Fibroblast of lung (primary cell): ENCODE data around the gene CLCNKB. TPM values are rescaled to one million over a fixed set of nuclear protein-coding genes. Genes with fewer than 3 reads are reported as not detected.

Experiments used
- DNase-seq, 2 donors: peaks; one replicate each; pipeline versions ENCODE4 v3.0.0 to v3.0.0-alpha.2; 2010; ENCODE audit warnings: low read depth in 2 of 2
- H2AFZ ChIP-seq: 2 replicates; pipeline ENCODE4 v1.5.1; 2012; ENCODE audit warnings: low read length, control low read depth, inconsistent platforms
- H3K27ac ChIP-seq: 2 replicates; pipeline ENCODE4 v1.5.1; 2011; ENCODE audit warnings: low read length, control low read depth; ENCODE audit not compliant: insufficient read depth
- H3K27me3 ChIP-seq: 2 replicates; pipeline ENCODE4 v1.5.1; 2011; ENCODE audit warnings: mild to moderate bottlenecking, low read length; ENCODE audit not compliant: control insufficient read depth, insufficient read depth
- H3K36me3 ChIP-seq: 2 replicates; pipeline ENCODE4 v1.5.1; 2011; ENCODE audit warnings: low read length; ENCODE audit not compliant: control insufficient read depth, insufficient read depth
- H3K4me1 ChIP-seq: 2 replicates; pipeline ENCODE4 v1.5.1; 2011; ENCODE audit warnings: low read length; ENCODE audit not compliant: control insufficient read depth, insufficient read depth; ENCODE audit errors: extremely low read depth
- H3K4me2 ChIP-seq: 2 replicates; pipeline ENCODE4 v1.5.1; 2011; ENCODE audit warnings: low read length, control low read depth; ENCODE audit not compliant: insufficient read depth; ENCODE audit errors: extremely low read depth
- H3K4me3 ChIP-seq, 4 experiments: fragments of 200-600 bp in 1 of 4; sonication (generic) in 1 of 4; replicated peaks in 1 of 4; 2 replicates each; pipeline ENCODE4 v1.5.1; 2011 to 2016; ENCODE audit warnings: low read length in 4 of 4, low read depth in 3 of 4, mild to moderate bottlenecking in 3 of 4, control low read depth in 2 of 4, inconsistent platforms in 1 of 4, mixed read lengths in 1 of 4; ENCODE audit not compliant: insufficient read depth in 1 of 4; ENCODE audit errors: control extremely low read depth in 1 of 4
- H3K79me2 ChIP-seq: 2 replicates; pipeline ENCODE4 v1.5.1; 2012; ENCODE audit warnings: mild to moderate bottlenecking, low read length, inconsistent platforms; ENCODE audit not compliant: control insufficient read depth, insufficient read depth
- H3K9ac ChIP-seq: 2 replicates; pipeline ENCODE4 v1.5.1; 2011; ENCODE audit warnings: mild to moderate bottlenecking, low read length, control low read depth; ENCODE audit not compliant: insufficient read depth
- H3K9me3 ChIP-seq: 2 replicates; pipeline ENCODE4 v1.5.1; 2012; ENCODE audit warnings: low read depth, low read length; ENCODE audit not compliant: control insufficient read depth, insufficient read depth
- H4K20me1 ChIP-seq: 2 replicates; pipeline ENCODE4 v1.5.1; 2011; ENCODE audit warnings: low read length; ENCODE audit not compliant: control insufficient read depth, insufficient read depth; ENCODE audit errors: extremely low read depth
- EZH2 ChIP-seq: IDR thresholded peaks from 2 replicates; pipeline ENCODE4 v1.5.1; 2012; ENCODE audit warnings: low read length, control low read depth, mild to moderate bottlenecking; ENCODE audit errors: missing control alignments
- polyA plus RNA-seq, 2 donors: library from polyadenylated mRNA; depleted of rRNA in 1 of 2; stranded (reverse) in 1 of 2; unstranded in 1 of 2; fragments of >200 nt; gene quantifications; 2 replicates each; pipeline ENCODE4 v1.2.1, GENCODE V29; 2011 to 2012; ENCODE audit warnings: missing spikeins in 1 of 2
- total RNA-seq: library from RNA; depleted of rRNA; stranded (reverse); fragments of >200 nt; gene quantifications from 2 replicates; pipeline ENCODE4 v1.2.1, GENCODE V29; 2014
- TF ChIP-seq, protein P1 (sequence below), 2 donors: IDR thresholded peaks in 1 of 2; conservative IDR thresholded peaks in 1 of 2; 1 replicate in 1 of 2; 2 replicates in 1 of 2; pipeline ENCODE4 v1.5.1; 2011 to 2012; ENCODE audit warnings: low read length in 2 of 2, control low read depth in 1 of 2, inconsistent platforms in 1 of 2, low read depth in 1 of 2, mild to moderate bottlenecking in 1 of 2

Gene CLCNKB
- total and polyA plus RNA-seq, 2 donors (not counting 1 experiment from before 2014, with no cell fraction given) = 0.09 to 0.33 TPM

DNA sequence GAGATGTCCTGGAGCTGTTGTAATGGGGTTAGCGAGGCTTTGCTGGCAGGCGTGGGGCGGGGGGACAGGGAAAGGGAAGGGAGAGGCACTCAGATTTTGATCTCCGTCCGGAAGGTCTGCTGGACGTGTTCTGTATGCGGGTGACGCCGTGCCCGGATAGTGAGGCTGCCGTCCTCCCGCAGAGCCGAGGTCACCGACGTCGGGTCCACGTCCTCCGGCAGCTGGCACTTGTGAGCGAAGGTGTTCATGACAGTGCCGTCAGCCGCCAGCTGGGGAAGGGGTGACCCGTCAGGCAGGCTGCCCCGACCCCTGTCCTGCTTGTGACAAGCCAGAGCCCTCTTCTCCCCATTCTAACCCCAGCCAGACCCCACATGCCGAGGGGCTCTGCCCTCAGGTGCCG lies 28.1 kb upstream of the CLCNKB start:
- H3K36me3 ChIP-seq = no peaks in the 10 kb centered on the region
- H3K9me3 ChIP-seq = no peaks in the 10 kb centered on the region
- peaks cover 31% of the 10 kb centered on the region for H3K4me1 ChIP-seq
- H3K27ac ChIP-seq = no peak overlapping the region
- TF ChIP-seq EZH2 = no peak
- TF ChIP-seq, protein P1, sequence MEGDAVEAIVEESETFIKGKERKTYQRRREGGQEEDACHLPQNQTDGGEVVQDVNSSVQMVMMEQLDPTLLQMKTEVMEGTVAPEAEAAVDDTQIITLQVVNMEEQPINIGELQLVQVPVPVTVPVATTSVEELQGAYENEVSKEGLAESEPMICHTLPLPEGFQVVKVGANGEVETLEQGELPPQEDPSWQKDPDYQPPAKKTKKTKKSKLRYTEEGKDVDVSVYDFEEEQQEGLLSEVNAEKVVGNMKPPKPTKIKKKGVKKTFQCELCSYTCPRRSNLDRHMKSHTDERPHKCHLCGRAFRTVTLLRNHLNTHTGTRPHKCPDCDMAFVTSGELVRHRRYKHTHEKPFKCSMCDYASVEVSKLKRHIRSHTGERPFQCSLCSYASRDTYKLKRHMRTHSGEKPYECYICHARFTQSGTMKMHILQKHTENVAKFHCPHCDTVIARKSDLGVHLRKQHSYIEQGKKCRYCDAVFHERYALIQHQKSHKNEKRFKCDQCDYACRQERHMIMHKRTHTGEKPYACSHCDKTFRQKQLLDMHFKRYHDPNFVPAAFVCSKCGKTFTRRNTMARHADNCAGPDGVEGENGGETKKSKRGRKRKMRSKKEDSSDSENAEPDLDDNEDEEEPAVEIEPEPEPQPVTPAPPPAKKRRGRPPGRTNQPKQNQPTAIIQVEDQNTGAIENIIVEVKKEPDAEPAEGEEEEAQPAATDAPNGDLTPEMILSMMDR (conservative IDR thresholded peaks at IDR 0.05 in 1 of 2, IDR thresholded peaks at IDR 0.05 in 1 of 2; ENCODE audit: low read depth in 1 of 2, low read length in 2 of 2) = no peak
- no peak overlapping the region for H3K4me2 ChIP-seq
- no peak overlapping the region for H2AFZ ChIP-seq
- DNase-seq = no peak
- no peaks in the 10 kb centered on the region for H3K79me2 ChIP-seq
- H3K9ac ChIP-seq = no peak overlapping the region
- no peak overlapping the region for H3K4me3 ChIP-seq
- H4K20me1 ChIP-seq = no peaks in the 10 kb centered on the region
- H3K27me3 ChIP-seq = no peaks in the 10 kb centered on the region

DNA sequence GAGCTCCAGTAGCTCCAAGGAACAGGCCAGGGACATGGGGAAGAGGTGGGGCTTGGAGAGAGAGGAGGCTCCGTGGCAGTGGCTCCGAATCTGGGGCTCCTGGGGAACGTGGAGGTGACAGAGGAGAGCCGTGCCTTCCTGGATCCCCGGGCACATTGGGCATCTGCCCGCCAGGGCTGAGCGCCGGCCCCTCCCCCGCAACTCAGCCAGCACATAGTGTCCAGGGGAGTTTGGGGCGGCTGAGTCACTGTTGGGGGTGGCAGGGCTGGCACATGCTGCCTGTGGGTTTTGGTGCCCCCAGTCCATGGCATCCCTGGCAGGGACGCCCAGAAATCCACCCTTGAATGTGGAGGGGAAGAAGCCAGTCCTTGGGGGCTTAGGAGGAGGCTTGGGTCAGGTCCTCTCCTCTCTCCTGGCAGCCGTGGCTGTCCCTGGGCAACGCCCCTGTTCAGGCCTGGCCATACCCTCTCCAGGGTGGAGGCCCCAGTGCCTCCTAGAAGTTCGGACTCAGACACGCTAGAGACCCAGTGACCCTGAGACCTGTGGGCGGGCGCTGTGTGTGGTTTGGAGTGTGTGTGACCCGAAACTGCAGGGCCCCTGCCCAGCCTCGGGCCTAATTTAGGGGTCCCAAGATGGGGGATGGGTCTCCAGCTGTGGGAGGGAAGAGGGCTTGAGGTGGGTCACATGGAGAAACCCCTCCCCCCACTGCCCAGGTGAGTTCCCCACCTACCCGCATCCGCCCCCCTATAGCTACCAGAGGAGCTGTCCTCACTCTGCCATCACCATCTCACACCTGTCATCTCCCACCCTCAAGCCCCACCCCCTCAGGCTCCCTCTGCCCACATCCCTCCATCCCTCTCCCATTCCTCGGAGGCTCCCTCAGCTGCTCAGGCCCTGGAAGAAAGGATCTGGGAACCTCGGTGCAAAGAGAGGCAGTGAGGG lies 27.4 kb upstream of the CLCNKB start:
- no peaks in the 10 kb centered on the region for H3K27me3 ChIP-seq
- no peak overlapping the region for H2AFZ ChIP-seq
- H3K4me1 ChIP-seq = peaks cover 31% of the 10 kb centered on the region
- no peaks in the 10 kb centered on the region for H4K20me1 ChIP-seq
- no peak for TF ChIP-seq EZH2
- TF ChIP-seq, protein P1 (conservative IDR thresholded peaks at IDR 0.05 in 1 of 2, IDR thresholded peaks at IDR 0.05 in 1 of 2; ENCODE audit: low read depth in 1 of 2, low read length in 2 of 2) = no peak
- no peak overlapping the region for H3K27ac ChIP-seq
- no peaks in the 10 kb centered on the region for H3K9me3 ChIP-seq
- DNase-seq = no peak
- no peak overlapping the region for H3K4me2 ChIP-seq
- no peak overlapping the region for H3K4me3 ChIP-seq
- H3K36me3 ChIP-seq = no peaks in the 10 kb centered on the region
- no peaks in the 10 kb centered on the region for H3K79me2 ChIP-seq
- H3K9ac ChIP-seq = no peak overlapping the region

DNA sequence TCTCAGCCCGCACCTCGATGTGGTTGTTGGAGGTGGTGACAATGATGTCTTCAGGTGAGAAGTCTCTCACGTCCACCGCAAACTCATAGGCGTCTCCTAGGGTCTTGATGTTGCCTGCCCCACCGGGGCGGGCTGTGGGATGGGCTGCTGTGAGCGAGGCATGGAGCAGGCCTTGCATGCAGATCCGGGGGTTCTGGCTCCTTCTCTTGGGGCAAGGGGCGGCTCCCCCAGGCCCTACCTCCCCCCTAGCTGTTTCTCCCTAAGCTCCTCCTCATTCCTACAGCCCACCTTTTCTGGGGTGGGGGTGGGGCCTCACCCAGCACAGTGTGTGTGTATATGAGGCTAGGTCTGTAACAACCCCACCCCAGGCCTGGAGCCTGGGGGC lies 26.5 kb upstream of the CLCNKB start:
- TF ChIP-seq EZH2 = no peak
- TF ChIP-seq, protein P1 (conservative IDR thresholded peaks at IDR 0.05 in 1 of 2, IDR thresholded peaks at IDR 0.05 in 1 of 2; ENCODE audit: low read depth in 1 of 2, low read length in 2 of 2) = no peak
- no peaks in the 10 kb centered on the region for H3K36me3 ChIP-seq
- H3K9me3 ChIP-seq = no peaks in the 10 kb centered on the region
- H3K27ac ChIP-seq = no peak overlapping the region
- no peak overlapping the region for H3K4me2 ChIP-seq
- H3K4me1 ChIP-seq = peaks cover 31% of the 10 kb centered on the region
- H3K27me3 ChIP-seq = no peaks in the 10 kb centered on the region
- H2AFZ ChIP-seq = no peak overlapping the region
- H4K20me1 ChIP-seq = no peaks in the 10 kb centered on the region
- H3K79me2 ChIP-seq = no peaks in the 10 kb centered on the region
- H3K9ac ChIP-seq = no peak overlapping the region
- H3K4me3 ChIP-seq = no peak overlapping the region
- DNase-seq = no peak
